AG04449 (cell line): ENCODE results near the gene UBASH3A.

Experiments
- CTCF ChIA-PET: fragments of 350-600 bp; formaldehyde crosslinking; extraction: SDS; loops from one replicate; lab custom pipeline; 2021; ENCODE audit warnings: antibody characterized with exemption; lab: Yijun Ruan, JAX
- POLR2A ChIA-PET: fragments of 400-600, 350-600 bp; formaldehyde crosslinking; extraction: SDS; loops from one replicate; lab custom pipeline; 2020; ENCODE audit warnings: antibody characterized with exemption, inconsistent platforms; lab: Yijun Ruan, JAX
- DNase-seq: peaks from one replicate; pipeline ENCODE4 v3.0.0-alpha.2; 2010; ENCODE audit warnings: low read depth, low spot score
- H3K4me3 ChIP-seq: 2 replicates; pipeline ENCODE4 v1.5.1; 2011; ENCODE audit warnings: low read depth, mild to moderate bottlenecking, control low read depth, low read length
- TF ChIP-seq, protein P1 (sequence below): IDR thresholded peaks from one replicate; pipeline ENCODE4 v1.5.1; 2011; ENCODE audit warnings: mild to moderate bottlenecking, moderate library complexity, low read length, control low read depth, inconsistent platforms; ENCODE audit not compliant: insufficient read depth; ENCODE audit errors: missing control alignments

The UBASH3A gene, protein sequence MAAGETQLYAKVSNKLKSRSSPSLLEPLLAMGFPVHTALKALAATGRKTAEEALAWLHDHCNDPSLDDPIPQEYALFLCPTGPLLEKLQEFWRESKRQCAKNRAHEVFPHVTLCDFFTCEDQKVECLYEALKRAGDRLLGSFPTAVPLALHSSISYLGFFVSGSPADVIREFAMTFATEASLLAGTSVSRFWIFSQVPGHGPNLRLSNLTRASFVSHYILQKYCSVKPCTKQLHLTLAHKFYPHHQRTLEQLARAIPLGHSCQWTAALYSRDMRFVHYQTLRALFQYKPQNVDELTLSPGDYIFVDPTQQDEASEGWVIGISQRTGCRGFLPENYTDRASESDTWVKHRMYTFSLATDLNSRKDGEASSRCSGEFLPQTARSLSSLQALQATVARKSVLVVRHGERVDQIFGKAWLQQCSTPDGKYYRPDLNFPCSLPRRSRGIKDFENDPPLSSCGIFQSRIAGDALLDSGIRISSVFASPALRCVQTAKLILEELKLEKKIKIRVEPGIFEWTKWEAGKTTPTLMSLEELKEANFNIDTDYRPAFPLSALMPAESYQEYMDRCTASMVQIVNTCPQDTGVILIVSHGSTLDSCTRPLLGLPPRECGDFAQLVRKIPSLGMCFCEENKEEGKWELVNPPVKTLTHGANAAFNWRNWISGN

DNA sequence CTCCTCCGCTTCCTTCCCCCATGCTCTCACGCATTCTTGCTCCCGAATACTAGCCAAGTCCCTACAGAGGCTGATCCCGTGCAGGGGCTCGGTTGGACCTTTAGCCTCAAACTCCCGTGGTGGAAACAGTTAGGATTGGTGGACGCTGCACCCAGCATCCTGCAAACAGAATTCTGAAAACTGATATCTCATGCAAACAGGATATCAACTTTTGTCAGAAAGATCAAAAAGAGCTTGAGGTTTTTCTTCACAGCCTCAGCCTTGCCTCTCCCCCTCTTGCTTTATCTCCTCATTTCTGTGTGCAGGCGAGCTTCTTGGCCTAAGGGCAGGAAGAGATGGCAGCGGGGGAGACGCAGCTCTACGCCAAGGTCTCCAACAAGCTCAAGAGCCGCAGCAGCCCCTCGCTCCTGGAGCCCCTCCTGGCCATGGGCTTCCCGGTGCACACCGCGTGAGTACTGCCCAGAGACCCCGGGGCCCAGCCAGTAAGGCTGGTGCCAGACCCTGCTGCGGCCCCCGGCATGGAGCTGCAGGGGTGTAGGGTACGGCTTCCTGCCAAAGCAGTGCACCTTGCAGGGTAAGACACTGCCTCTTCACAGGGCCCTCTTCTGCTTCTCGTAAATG lies at the start of gene UBASH3A:
Gene UBASH3A (plus strand): TSS at position 292 of the 621 bp plus-strand sequence. CDS start 44 bp downstream, at position 336.
- CTCF ChIA-PET, result interaction anchor here (1.0 kb wide), 1 partner anchor 13 kb away, joined by 3 read pairs; no protein-coding TSS in a partner anchor
- H3K4me3 ChIP-seq, result no peak within 1 kb of the TSS
- no peak for DNase-seq
- POLR2A ChIA-PET, result interaction anchor here (0.7 kb wide), 2 partner anchors 232 to 517 kb away, joined by 3 read pairs; no protein-coding TSS in a partner anchor
- TF ChIP-seq, protein P1, sequence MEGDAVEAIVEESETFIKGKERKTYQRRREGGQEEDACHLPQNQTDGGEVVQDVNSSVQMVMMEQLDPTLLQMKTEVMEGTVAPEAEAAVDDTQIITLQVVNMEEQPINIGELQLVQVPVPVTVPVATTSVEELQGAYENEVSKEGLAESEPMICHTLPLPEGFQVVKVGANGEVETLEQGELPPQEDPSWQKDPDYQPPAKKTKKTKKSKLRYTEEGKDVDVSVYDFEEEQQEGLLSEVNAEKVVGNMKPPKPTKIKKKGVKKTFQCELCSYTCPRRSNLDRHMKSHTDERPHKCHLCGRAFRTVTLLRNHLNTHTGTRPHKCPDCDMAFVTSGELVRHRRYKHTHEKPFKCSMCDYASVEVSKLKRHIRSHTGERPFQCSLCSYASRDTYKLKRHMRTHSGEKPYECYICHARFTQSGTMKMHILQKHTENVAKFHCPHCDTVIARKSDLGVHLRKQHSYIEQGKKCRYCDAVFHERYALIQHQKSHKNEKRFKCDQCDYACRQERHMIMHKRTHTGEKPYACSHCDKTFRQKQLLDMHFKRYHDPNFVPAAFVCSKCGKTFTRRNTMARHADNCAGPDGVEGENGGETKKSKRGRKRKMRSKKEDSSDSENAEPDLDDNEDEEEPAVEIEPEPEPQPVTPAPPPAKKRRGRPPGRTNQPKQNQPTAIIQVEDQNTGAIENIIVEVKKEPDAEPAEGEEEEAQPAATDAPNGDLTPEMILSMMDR, result no peak

DNA sequence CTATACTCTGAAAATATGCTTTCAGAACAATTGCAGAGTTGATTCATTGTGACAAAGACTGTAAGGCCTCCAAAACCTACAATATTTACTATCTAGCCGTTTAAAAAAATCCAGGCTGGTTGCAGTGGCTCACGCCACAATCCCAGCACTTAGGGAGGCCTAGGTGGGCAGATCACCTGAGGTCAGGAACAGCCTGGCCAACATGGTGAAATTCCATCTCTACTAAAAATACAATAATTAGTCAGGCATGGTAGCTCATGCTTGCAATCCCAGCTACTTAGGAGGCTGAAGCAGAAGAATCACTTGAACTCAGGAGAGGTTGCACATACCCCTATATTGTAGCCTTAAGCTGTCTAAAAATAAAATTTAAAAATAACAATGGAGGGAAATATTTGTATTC lies 47.7 kb upstream of the UBASH3A start:
- no peak overlapping the region for H3K4me3 ChIP-seq
- ChIA-PET CTCF (no interaction called here), POLR2A (no interaction called here)
- TF ChIP-seq, protein P1, result no peak
- DNase-seq, result no peak

- ChIA-PET POLR2A (no interaction called here), CTCF (no interaction called here)
- no peak for DNase-seq
- no peak overlapping the region for H3K4me3 ChIP-seq
- TF ChIP-seq, protein P1, result no peak
Observed at GRCh38 chr21:42356650-42357049, 47.1 kb upstream of the UBASH3A start.

DNA sequence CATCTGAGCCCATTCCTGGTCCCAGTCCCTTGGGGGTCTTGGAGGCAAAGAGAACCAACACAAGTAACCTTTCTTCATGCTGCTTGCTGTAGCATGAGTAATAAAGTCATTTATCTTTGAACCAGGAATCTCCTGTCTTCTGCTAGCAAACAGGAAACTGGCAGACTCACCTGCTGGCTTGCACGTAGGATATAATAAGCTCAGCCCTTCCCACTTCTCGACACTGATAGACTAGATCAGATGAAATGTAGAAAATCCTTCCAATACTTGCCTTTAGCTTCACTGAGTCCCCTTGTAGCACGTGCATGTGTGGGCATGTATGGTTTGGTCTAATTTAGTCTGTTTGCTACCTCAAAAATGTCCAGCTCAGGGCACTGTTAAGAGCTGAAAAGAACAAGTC lies 46.4 kb upstream of the UBASH3A start:
- ChIA-PET CTCF (no interaction called here), POLR2A (no interaction called here)

GRCh38 chr21:42358261-42358660 lies 45.4 kb upstream of the UBASH3A start:
- H3K4me3 ChIP-seq, result no peak overlapping the region
- CTCF ChIA-PET, result no interaction called here
- no peak for DNase-seq
- POLR2A ChIA-PET, result no interaction called here
- TF ChIP-seq, protein P1, result no peak

More for the DNA sequence above, 46.4 kb upstream of the UBASH3A start:
- H3K4me3 ChIP-seq, result no peak overlapping the region
- DNase-seq, result no peak
- TF ChIP-seq, protein P1, result no peak

DNA sequence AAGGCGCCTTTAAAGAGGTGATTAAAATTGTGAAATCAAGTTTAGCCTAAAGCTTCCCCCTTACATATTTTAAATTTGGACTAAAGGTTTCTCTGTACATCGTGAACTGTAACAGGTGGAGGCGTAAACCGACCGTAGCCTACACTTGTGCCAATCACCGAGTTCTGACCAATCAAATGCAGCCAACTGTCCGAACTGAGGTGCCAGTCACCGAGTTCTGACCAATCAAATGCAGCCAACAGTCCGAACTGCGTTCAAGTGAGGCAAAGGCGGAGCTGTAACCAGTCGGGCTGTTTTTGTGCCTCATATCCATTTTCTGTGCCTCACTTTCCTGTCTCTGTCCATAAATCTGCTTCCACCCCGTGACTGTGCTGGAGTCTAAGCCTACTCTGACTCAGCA lies 44.8 kb upstream of the UBASH3A start:
- TF ChIP-seq, protein P1, result no peak
- H3K4me3 ChIP-seq, result no peak overlapping the region
- no peak for DNase-seq
- ChIA-PET CTCF (no interaction called here), POLR2A (no interaction called here)
